A673 (cell line): ENCODE data around the gene TAF3. TPM values are rescaled to one million over a fixed set of nuclear protein-coding genes. Genes with fewer than 3 reads are reported as not detected.

Experiments
- BruUV-seq: library from RNA; stranded (reverse); fragments of 400-500 nt; replicated peaks from 2 replicates; lab custom pipeline; 2021; lab: Mats Ljungman, UMichigan
- CTCF ChIA-PET: fragments of 300-600 bp; sonication (Branson Sonifier 250); formaldehyde crosslinking; loops from one replicate; lab custom pipeline; 2022; ENCODE audit warnings: antibody characterized with exemption; lab: Charles Lee
- POLR2A ChIA-PET: fragments of 300-600 bp; sonication (Branson Sonifier 250); formaldehyde crosslinking; loops from one replicate; lab custom pipeline; 2022; ENCODE audit warnings: antibody characterized with exemption; ENCODE audit not compliant: low non-redundant PET; lab: Charles Lee
- DNase-seq: peaks from one replicate; pipeline ENCODE4 v3.0.0-alpha.2; 2015; ENCODE audit warnings: low spot score
- H3K27ac ChIP-seq: fragments of 200-600 bp; sonication (generic); 2 replicates; pipeline ENCODE4 v1.5.1; 2016; ENCODE audit warnings: mixed run types, low read depth, mild to moderate bottlenecking, mixed read lengths, antibody characterized with exemption, low read length; ENCODE audit not compliant: poor library complexity, severe bottlenecking
- H3K27me3 ChIP-seq: fragments of 200-600 bp; sonication (generic); replicated peaks from 2 replicates; pipeline ENCODE4 v1.6.1; 2017; ENCODE audit warnings: mixed run types, low read depth, mild to moderate bottlenecking, mixed read lengths, antibody characterized with exemption, low read length; ENCODE audit not compliant: insufficient read depth, poor library complexity
- H3K36me3 ChIP-seq: fragments of 200-600 bp; sonication (generic); 2 replicates; pipeline ENCODE4 v1.6.1; 2016; ENCODE audit warnings: mixed run types, mild to moderate bottlenecking, mixed read lengths, antibody characterized with exemption, low read length; ENCODE audit not compliant: insufficient read depth, poor library complexity, severe bottlenecking
- H3K4me1 ChIP-seq: fragments of 200-600 bp; sonication (generic); 2 replicates; pipeline ENCODE4 v1.6.1; 2017; ENCODE audit warnings: mixed run types, mild to moderate bottlenecking, mixed read lengths, antibody characterized with exemption, low read length; ENCODE audit not compliant: insufficient read depth, poor library complexity, severe bottlenecking
- H3K4me3 ChIP-seq: fragments of 200-600 bp; sonication (generic); 2 replicates; pipeline ENCODE4 v1.5.1; 2016; ENCODE audit warnings: low read depth, mixed run types, mild to moderate bottlenecking, mixed read lengths, low read length; ENCODE audit not compliant: poor library complexity, severe bottlenecking
- H3K9me3 ChIP-seq: fragments of 200-600 bp; sonication (generic); 2 replicates; pipeline ENCODE4 v1.6.1; 2016; ENCODE audit warnings: mixed run types, low read depth, mild to moderate bottlenecking, mixed read lengths, antibody characterized with exemption, low read length; ENCODE audit not compliant: poor library complexity, severe bottlenecking
- CTCF ChIP-seq: fragments of 300-800, 200-600 bp; sonication (generic); conservative IDR thresholded peaks from 2 replicates; pipeline ENCODE4 v1.5.1; 2017; ENCODE audit warnings: low read depth, mild to moderate bottlenecking, antibody characterized with exemption, low read length, moderate library complexity, mixed read lengths
- EZH2 ChIP-seq: fragments of 200-600 bp; sonication (generic); IDR thresholded peaks from 2 replicates; pipeline ENCODE4 v1.6.1; 2017; ENCODE audit warnings: borderline replicate concordance, low read depth, mild to moderate bottlenecking, mixed read lengths, antibody characterized with exemption, low read length; ENCODE audit not compliant: poor library complexity, severe bottlenecking
- intact Hi-C: fragments of 100-400 bp; cut with micrococcal nuclease; formaldehyde crosslinking; loops from one replicate; pipeline ENCODE4 v1.10.0; 2022; ENCODE audit not compliant: unreplicated experiment
- total RNA-seq: library from RNA; stranded (reverse); gene quantifications from 2 replicates; pipeline ENCODE4 v1.2.3, GENCODE V29; 2021

The TAF3 gene
- total RNA-seq, 1 experiment from 2014 or later, result 14.0 TPM

- Histone ChIP-seq H3K27me3 (no peaks in the 10 kb centered on the region), H3K9me3 (no peaks in the 10 kb centered on the region), H3K27ac (no peak overlapping the region), H3K4me3 (no peak overlapping the region), H3K36me3 (peaks cover 3% of the 10 kb centered on the region), H3K4me1 (peaks cover 13% of the 10 kb centered on the region)
- POLR2A ChIA-PET, result no interaction called here
- CTCF ChIA-PET, result no interaction called here
- BruUV-seq, result no TSS peak
- intact Hi-C loops, result no loop called here
- no peak for DNase-seq
- TF ChIP-seq CTCF, result no peak
- no peak for TF ChIP-seq EZH2
Measured at GRCh38 chr10:8061274-8062211, 243.2 kb downstream of the TAF3 start.

DNA sequence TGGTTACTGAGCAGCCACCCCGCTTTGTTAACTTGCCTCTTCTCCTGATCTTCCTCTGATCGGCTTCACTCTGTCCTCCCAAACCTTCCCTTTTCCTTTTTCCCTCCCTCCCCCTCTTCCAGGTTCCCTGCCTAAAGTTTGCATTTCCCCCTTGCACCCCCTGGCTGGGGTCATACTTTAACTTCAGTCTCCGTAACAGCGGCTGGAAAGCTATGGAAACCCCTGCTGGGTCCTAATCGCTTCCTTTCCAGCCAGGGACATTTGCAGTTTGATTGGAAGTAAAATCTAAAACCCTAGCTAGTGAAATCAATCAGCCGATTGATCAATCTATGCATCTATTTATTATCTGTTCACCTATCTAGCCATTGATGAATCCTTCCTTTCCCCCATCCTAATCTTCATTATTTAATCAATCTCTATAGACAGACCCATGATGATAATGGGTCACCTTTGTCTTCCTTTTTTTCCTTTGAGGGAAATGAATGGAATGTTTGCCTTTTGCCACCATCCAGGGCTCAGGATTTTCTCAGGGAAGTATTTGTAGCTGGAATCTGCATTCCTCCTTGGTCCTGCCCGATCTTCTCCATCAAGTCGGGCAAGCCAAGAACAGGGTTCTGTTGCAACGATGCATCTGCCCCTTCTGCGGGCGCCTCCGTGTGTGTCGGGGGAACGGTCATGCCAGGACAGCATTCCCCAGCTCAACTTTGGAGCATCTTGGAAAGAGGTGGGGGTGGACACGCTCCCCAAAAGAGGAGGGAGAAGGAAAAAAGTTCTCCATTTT is 245.0 kb downstream of the TAF3 start:
- Histone ChIP-seq H3K4me1 (peaks cover 13% of the 10 kb centered on the region), H3K4me3 (no peak overlapping the region), H3K36me3 (peaks cover 3% of the 10 kb centered on the region), H3K27ac (no peak overlapping the region), H3K27me3 (no peaks in the 10 kb centered on the region), H3K9me3 (no peaks in the 10 kb centered on the region)
- BruUV-seq, result no TSS peak
- no peak for DNase-seq
- TF ChIP-seq CTCF, result no peak
- TF ChIP-seq EZH2, result no peak
- intact Hi-C loops, result no loop called here
- CTCF ChIA-PET, result no interaction called here
- POLR2A ChIA-PET, result no interaction called here

- DNase-seq, result no peak
- Histone ChIP-seq H3K27ac (no peak overlapping the region), H3K36me3 (peaks cover 3% of the 10 kb centered on the region), H3K4me1 (peaks cover 13% of the 10 kb centered on the region), H3K4me3 (no peak overlapping the region), H3K27me3 (no peaks in the 10 kb centered on the region), H3K9me3 (no peaks in the 10 kb centered on the region)
- TF ChIP-seq EZH2 (no peak), CTCF (no peak)
- ChIA-PET POLR2A (no interaction called here), CTCF (no interaction called here)
- intact Hi-C loops, result no loop called here
- no TSS peak for BruUV-seq
Measured at GRCh38 chr10:8063935-8064334, 245.6 kb downstream of the TAF3 start.
